Endothelial cell (in vitro differentiated cells): ENCODE measurements around the gene C13orf46. TPM values are rescaled to one million over a fixed set of nuclear protein-coding genes. Genes with fewer than 3 reads are reported as not detected.

ENCODE experiments used
- DNase-seq: peaks from one replicate; pipeline ENCODE4 v3.0.0; 2021; ENCODE audit warnings: low spot score
- H3K27ac Mint-ChIP-seq: one replicate; pipeline ENCODE4 v1.8.0; 2021; ENCODE audit warnings: mixed read lengths, inconsistent platforms; ENCODE audit not compliant: unreplicated experiment
- H3K27me3 Mint-ChIP-seq: one replicate; pipeline ENCODE4 v1.8.0; 2021; ENCODE audit warnings: mild to moderate bottlenecking, moderate library complexity, mixed read lengths, inconsistent platforms; ENCODE audit not compliant: unreplicated experiment
- H3K36me3 Mint-ChIP-seq: one replicate; pipeline ENCODE4 v1.8.0; 2021; ENCODE audit warnings: mild to moderate bottlenecking, low read depth, mixed read lengths, inconsistent platforms; ENCODE audit not compliant: unreplicated experiment
- H3K4me1 Mint-ChIP-seq: one replicate; pipeline ENCODE4 v1.8.0; 2021; ENCODE audit warnings: mild to moderate bottlenecking, mixed read lengths, inconsistent platforms; ENCODE audit not compliant: unreplicated experiment
- H3K4me3 Mint-ChIP-seq: one replicate; pipeline ENCODE4 v1.8.0; 2021; ENCODE audit warnings: mild to moderate bottlenecking, mixed read lengths, inconsistent platforms; ENCODE audit not compliant: unreplicated experiment
- H3K9me3 Mint-ChIP-seq: one replicate; pipeline ENCODE4 v1.8.0; 2021; ENCODE audit warnings: mixed read lengths, inconsistent platforms; ENCODE audit not compliant: unreplicated experiment
- total RNA-seq: library from RNA; stranded (reverse); fragmentation: NEBNext Ultra II Directional; extraction: Animal tissue kit (Norgen Biotek cat#: 25700); gene quantifications from one replicate; pipeline ENCODE4 v1.2.1, GENCODE V29; 2021; ENCODE audit not compliant: unreplicated experiment
- TF ChIP-seq, protein P1 (sequence below): fragments of 200-600 bp; sonication (generic); IDR thresholded peaks from one replicate; pipeline ENCODE4 v1.5.0; 2021; ENCODE audit warnings: antibody characterized with exemption; ENCODE audit not compliant: unreplicated experiment

The C13orf46 gene
- total RNA-seq, 1 donor from 2014 or later: 1.5 TPM

DNA sequence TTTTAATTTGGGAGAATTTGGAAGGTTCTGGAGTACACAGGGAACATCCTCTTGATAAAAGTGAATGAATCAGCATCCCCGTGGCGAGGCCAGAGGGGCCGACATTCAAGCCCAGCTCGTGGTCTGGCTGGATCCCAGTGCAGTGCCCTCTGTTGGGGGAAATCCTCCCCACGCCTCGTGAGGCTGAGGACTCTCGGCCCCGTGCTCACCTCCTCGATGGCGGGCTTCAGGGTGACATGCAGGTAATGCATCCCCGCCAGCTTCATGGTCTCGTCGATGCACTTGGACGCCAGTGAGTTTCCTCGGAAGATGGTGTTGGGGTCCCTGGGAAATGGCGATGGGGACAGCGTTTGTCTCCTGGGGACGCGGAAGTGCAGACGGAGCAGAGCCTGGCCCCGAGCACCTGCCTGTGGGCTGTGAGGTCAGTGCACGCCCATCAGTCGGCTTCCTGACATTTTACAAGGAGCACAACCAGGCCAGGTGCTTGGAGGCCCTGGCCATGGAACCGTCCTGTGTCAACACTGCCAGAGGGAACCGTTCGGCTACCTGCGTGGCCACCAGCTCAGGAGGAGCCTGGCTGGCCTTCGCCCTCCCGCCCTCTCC, 43.3 kb upstream of the C13orf46 start:
- Mint-ChIP-seq H3K27ac (peak overlapping the region; percentile 53), H3K27me3 (peaks cover 9% of the 10 kb centered on the region), H3K9me3 (no peaks in the 10 kb centered on the region), H3K4me1 (peaks cover 8% of the 10 kb centered on the region), H3K4me3 (no peak overlapping the region), H3K36me3 (peaks cover 31% of the 10 kb centered on the region)
- no peak for DNase-seq
- TF ChIP-seq, protein P1, sequence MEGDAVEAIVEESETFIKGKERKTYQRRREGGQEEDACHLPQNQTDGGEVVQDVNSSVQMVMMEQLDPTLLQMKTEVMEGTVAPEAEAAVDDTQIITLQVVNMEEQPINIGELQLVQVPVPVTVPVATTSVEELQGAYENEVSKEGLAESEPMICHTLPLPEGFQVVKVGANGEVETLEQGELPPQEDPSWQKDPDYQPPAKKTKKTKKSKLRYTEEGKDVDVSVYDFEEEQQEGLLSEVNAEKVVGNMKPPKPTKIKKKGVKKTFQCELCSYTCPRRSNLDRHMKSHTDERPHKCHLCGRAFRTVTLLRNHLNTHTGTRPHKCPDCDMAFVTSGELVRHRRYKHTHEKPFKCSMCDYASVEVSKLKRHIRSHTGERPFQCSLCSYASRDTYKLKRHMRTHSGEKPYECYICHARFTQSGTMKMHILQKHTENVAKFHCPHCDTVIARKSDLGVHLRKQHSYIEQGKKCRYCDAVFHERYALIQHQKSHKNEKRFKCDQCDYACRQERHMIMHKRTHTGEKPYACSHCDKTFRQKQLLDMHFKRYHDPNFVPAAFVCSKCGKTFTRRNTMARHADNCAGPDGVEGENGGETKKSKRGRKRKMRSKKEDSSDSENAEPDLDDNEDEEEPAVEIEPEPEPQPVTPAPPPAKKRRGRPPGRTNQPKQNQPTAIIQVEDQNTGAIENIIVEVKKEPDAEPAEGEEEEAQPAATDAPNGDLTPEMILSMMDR: no peak

DNA sequence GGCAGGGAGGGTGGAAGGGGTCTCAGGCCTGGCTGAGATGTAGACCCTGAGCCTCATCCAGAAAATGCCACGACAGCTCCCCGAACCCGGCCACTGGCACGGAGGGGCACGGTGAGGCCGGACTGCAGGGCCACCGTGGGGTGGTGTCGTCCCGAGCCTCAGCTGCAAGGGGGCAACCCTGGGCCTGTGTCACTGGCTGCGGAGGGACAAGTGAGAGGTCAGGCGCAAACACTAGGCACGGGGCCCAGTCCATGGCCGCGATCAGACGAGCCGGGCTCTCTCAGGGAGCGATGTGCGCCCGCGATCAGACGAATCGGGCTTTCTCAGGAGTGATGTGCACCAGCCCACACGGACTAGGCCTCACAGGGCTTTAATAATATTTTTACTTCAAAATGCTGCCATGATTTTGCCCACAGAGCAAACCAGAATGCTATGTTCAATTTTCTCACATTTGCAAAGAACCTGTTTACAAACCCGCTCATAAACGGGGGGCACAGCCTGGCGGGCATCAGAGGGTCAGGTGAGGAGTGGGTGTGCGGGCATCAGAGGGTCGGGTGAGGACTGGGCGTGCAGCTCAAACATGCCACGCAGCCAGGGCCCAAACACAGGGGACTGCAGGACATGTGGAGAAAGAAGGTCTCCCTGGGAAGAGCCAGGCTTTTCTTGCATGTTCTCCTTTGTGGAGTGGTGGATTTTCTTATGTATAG, 42.6 kb upstream of the C13orf46 start:
- TF ChIP-seq, protein P1: no peak
- Mint-ChIP-seq H3K9me3 (no peaks in the 10 kb centered on the region), H3K27ac (peak overlapping the region; percentile 53), H3K27me3 (peaks cover 9% of the 10 kb centered on the region), H3K4me3 (peak overlapping the region; percentile 27), H3K4me1 (peaks cover 8% of the 10 kb centered on the region), H3K36me3 (peaks cover 30% of the 10 kb centered on the region)
- DNase-seq: no peak

DNA sequence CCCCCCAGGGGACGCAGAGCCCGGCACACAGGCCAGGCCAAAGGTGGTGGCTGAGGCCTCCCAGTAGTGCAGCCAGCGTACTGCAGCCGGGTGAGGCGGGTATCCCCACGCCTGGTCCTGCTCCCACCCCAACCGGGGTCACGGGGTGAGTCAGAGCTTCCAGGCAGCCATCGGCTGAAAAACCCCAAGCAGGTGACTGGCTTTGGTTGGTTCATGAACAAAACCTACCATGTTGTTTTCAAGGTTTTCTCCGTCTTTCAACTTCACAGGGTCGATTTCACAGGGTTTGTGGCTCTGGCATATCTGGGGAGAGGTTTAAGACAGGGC, 42.1 kb upstream of the C13orf46 start:
- H3K27me3 Mint-ChIP-seq: peaks cover 13% of the 10 kb centered on the region
- H3K4me1 Mint-ChIP-seq: peaks cover 7% of the 10 kb centered on the region
- no peak overlapping the region for H3K4me3 Mint-ChIP-seq
- no peaks in the 10 kb centered on the region for H3K9me3 Mint-ChIP-seq
- H3K36me3 Mint-ChIP-seq: peaks cover 28% of the 10 kb centered on the region
- H3K27ac Mint-ChIP-seq: no peak overlapping the region
- no peak for DNase-seq
- TF ChIP-seq, protein P1: no peak

DNA sequence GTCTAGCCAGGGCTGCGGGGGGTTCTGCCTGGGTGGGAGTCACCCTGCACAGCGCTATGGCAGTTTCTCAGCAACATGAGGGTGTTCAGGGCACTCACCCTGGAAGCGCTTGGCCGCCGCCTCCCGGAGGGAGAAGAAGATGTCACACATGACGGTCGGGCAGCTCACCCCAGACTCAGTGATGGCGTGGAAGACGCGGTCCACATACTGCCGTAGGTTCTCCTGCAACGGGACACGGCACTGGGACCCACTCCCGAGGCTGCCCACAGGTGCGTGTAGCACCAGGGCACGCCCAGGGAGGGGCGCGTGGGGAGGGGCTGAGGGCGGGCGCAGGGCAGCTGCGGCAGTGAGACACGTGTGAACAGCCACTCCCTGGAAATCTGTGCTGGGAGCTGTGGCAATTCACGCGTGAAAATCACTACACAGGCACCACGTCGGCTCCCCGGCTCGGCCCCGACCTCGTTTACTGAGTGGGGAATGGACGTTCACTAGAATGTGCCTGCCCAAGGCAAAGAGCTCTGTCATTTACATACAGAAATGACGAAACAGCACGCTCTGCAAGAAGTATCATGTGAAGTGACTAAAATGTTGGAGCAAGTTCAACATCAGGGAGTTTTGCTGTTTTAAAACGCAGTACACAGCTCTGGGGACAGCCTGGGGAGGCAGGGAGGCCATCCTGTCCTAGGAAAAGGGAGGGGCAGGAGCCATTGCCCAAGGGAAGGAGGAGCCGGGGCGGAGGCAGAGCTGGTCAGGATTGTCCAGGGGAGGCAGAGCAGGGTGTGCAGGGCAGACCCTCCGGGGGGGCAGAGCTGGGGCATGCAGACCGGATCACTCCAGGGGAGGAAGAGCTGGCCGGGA, 41.5 kb upstream of the C13orf46 start:
- peaks cover under 1% of the 10 kb centered on the region for H3K4me1 Mint-ChIP-seq
- H3K27me3 Mint-ChIP-seq: peaks cover 15% of the 10 kb centered on the region
- no peak overlapping the region for H3K4me3 Mint-ChIP-seq
- peaks cover 24% of the 10 kb centered on the region for H3K36me3 Mint-ChIP-seq
- no peak for DNase-seq
- H3K9me3 Mint-ChIP-seq: no peaks in the 10 kb centered on the region
- TF ChIP-seq, protein P1: no peak
- H3K27ac Mint-ChIP-seq: no peak overlapping the region
